GM23248 (cell line): ENCODE measurements around the gene MGAT4C. TPM values are rescaled to one million over a fixed set of nuclear protein-coding genes. Genes with fewer than 3 reads are reported as not detected.

Experiments
- DNase-seq: peaks from one replicate; pipeline ENCODE4 v3.0.0-alpha.2; 2015
- H2AFZ ChIP-seq: fragments of 200-600 bp; sonication (generic); 2 replicates; pipeline ENCODE4 v1.6.1; 2016; ENCODE audit warnings: antibody characterized with exemption
- H3F3A ChIP-seq: fragments of 200-600 bp; sonication (generic); 2 replicates; pipeline ENCODE4 v1.6.1; 2016; ENCODE audit warnings: mild to moderate bottlenecking, antibody characterized with exemption, mixed run types; ENCODE audit not compliant: insufficient read depth
- H3K27ac ChIP-seq: fragments of 200-600 bp; sonication (generic); 2 replicates; pipeline ENCODE4 v1.5.1; 2016; ENCODE audit warnings: mild to moderate bottlenecking
- H3K27me3 ChIP-seq: fragments of 200-600 bp; sonication (generic); replicated peaks from 2 replicates; pipeline ENCODE4 v1.6.1; 2016; ENCODE audit warnings: mild to moderate bottlenecking; ENCODE audit not compliant: insufficient read depth
- H3K36me3 ChIP-seq: fragments of 200-600 bp; sonication (generic); 2 replicates; pipeline ENCODE4 v1.6.1; 2016; ENCODE audit warnings: low read depth, mild to moderate bottlenecking
- H3K4me1 ChIP-seq: fragments of 200-600 bp; sonication (generic); 2 replicates; pipeline ENCODE4 v1.6.1; 2016; ENCODE audit warnings: mild to moderate bottlenecking; ENCODE audit not compliant: insufficient read depth
- H3K4me2 ChIP-seq: fragments of 200-600 bp; sonication (generic); one replicate; pipeline ENCODE4 v1.6.1; 2016; ENCODE audit warnings: mild to moderate bottlenecking; ENCODE audit not compliant: unreplicated experiment
- H3K4me3 ChIP-seq: fragments of 200-600 bp; sonication (generic); 2 replicates; pipeline ENCODE4 v1.5.1; 2016; ENCODE audit warnings: mild to moderate bottlenecking
- H3K79me2 ChIP-seq: fragments of 200-600 bp; sonication (generic); 2 replicates; pipeline ENCODE4 v1.6.1; 2016; ENCODE audit warnings: mild to moderate bottlenecking; ENCODE audit not compliant: insufficient read depth
- H3K9ac ChIP-seq: fragments of 200-600 bp; sonication (generic); 2 replicates; pipeline ENCODE4 v1.6.1; 2016; ENCODE audit warnings: mild to moderate bottlenecking
- H3K9me2 ChIP-seq: fragments of 200-600 bp; sonication (generic); 2 replicates; pipeline ENCODE4 v1.6.1; 2016; ENCODE audit warnings: mixed run types, mild to moderate bottlenecking, moderate library complexity; ENCODE audit not compliant: insufficient read depth
- H3K9me3 ChIP-seq: fragments of 200-600 bp; sonication (generic); one replicate; pipeline ENCODE4 v1.6.1; 2017; ENCODE audit warnings: low read depth
- H4K20me1 ChIP-seq: fragments of 200-600 bp; sonication (generic); 2 replicates; pipeline ENCODE4 v1.6.0; 2016; ENCODE audit not compliant: insufficient read depth
- EZH2 ChIP-seq: fragments of 200-600 bp; sonication (generic); IDR thresholded peaks from 2 replicates; pipeline ENCODE4 v1.6.1; 2018; ENCODE audit warnings: antibody characterized with exemption, mild to moderate bottlenecking; ENCODE audit not compliant: insufficient read depth, poor library complexity, severe bottlenecking
- EZH2phosphoT487 ChIP-seq: fragments of 200-600 bp; sonication (generic); IDR thresholded peaks from 2 replicates; pipeline ENCODE4 v1.6.1; 2018; ENCODE audit warnings: antibody characterized with exemption, moderate library complexity, mild to moderate bottlenecking, low read depth; ENCODE audit not compliant: insufficient read depth
- WGBS, 2 experiments: methylation state at CpG; one replicate each; pipeline ENCODE4 v1.1.6; 2015 to 2017; ENCODE audit warnings: low lambda C conversion rate in 2 of 2, low coverage in 1 of 2; ENCODE audit errors: missing lambda C conversion rate in 2 of 2; 5-methylcytosine and 5-hydroxymethylcytosine counted together
- in situ Hi-C: fragments of 300-500 bp; cut with MboI; formaldehyde crosslinking; loops from 2 replicates; pipeline ENCODE4 v1.15.0; 2020
- polyA plus RNA-seq: library from polyadenylated mRNA; unstranded; fragments of >200 nt; fragmentation: Nextera tagmentation; extraction: Ambion mirVana; gene quantifications from 2 replicates; pipeline ENCODE4 v1.2.1, GENCODE V29; 2016
- total RNA-seq: library from RNA; depleted of rRNA; stranded (reverse); fragments of >200 nt; shearing (Covaris generic); gene quantifications from 2 replicates; pipeline ENCODE4 v1.2.3, GENCODE V29; 2014

MGAT4C gene
- total and polyA plus RNA-seq, 2 experiments from 2014 or later: not detected

GRCh38 chr12:86050010-86050409 lies 206.2 kb downstream of the MGAT4C start:
- Histone ChIP-seq H3K9ac (no peak overlapping the region), H3K4me1 (no peaks in the 10 kb centered on the region), H3K9me2 (no peaks in the 10 kb centered on the region), H3K27me3 (no peaks in the 10 kb centered on the region), H3K4me3 (no peak overlapping the region), H4K20me1 (no peaks in the 10 kb centered on the region), H3K4me2 (no peak overlapping the region), H2AFZ (no peak overlapping the region), H3K36me3 (no peaks in the 10 kb centered on the region), H3K27ac (no peak overlapping the region), H3F3A (no peaks in the 10 kb centered on the region), H3K9me3 (no peaks in the 10 kb centered on the region), H3K79me2 (no peaks in the 10 kb centered on the region)
- TF ChIP-seq EZH2: no peak
- WGBS, 2 experiments: 20 to 21% methylated on average over 3 of the region's 3 CpGs
- no peak for DNase-seq
- in situ Hi-C loops: no loop called here

GRCh38 chr12:86044396-86044795 lies 211.8 kb downstream of the MGAT4C start:
- H3K4me3 ChIP-seq: no peak overlapping the region
- no peaks in the 10 kb centered on the region for H3K79me2 ChIP-seq
- DNase-seq: no peak
- in situ Hi-C loops: no loop called here
- H3K27me3 ChIP-seq: no peaks in the 10 kb centered on the region
- no peak overlapping the region for H3K9ac ChIP-seq
- WGBS, 2 experiments: 26 to 37% methylated on average over 5 of the region's 5 CpGs
- no peaks in the 10 kb centered on the region for H3K9me3 ChIP-seq
- no peaks in the 10 kb centered on the region for H3K9me2 ChIP-seq
- H2AFZ ChIP-seq: no peak overlapping the region
- no peak overlapping the region for H3K4me2 ChIP-seq
- H4K20me1 ChIP-seq: no peaks in the 10 kb centered on the region
- H3K27ac ChIP-seq: no peak overlapping the region
- H3F3A ChIP-seq: no peaks in the 10 kb centered on the region
- no peaks in the 10 kb centered on the region for H3K36me3 ChIP-seq
- H3K4me1 ChIP-seq: no peaks in the 10 kb centered on the region
- no peak for TF ChIP-seq EZH2phosphoT487
- no peak for TF ChIP-seq EZH2

- no peaks in the 10 kb centered on the region for H3F3A ChIP-seq
- H3K36me3 ChIP-seq: no peaks in the 10 kb centered on the region
- H3K9ac ChIP-seq: no peak overlapping the region
- no peaks in the 10 kb centered on the region for H3K9me3 ChIP-seq
- no peak overlapping the region for H3K4me2 ChIP-seq
- TF ChIP-seq EZH2phosphoT487 (no peak), EZH2 (no peak)
- in situ Hi-C loops: no loop called here
- H3K9me2 ChIP-seq: no peaks in the 10 kb centered on the region
- H2AFZ ChIP-seq: no peak overlapping the region
- H3K4me3 ChIP-seq: no peak overlapping the region
- H4K20me1 ChIP-seq: no peaks in the 10 kb centered on the region
- H3K27ac ChIP-seq: no peak overlapping the region
- WGBS, 2 experiments: 13 to 21% methylated on average over 3 of the region's 3 CpGs
- H3K4me1 ChIP-seq: no peaks in the 10 kb centered on the region
- DNase-seq: no peak
- H3K27me3 ChIP-seq: no peaks in the 10 kb centered on the region
- H3K79me2 ChIP-seq: no peaks in the 10 kb centered on the region
Measured at GRCh38 chr12:86042062-86042461, 214.1 kb downstream of the MGAT4C start.

- 13% methylated on average over 3 of the region's 3 CpGs for WGBS, 2 experiments
- H2AFZ ChIP-seq: no peak overlapping the region
- no peaks in the 10 kb centered on the region for H4K20me1 ChIP-seq
- in situ Hi-C loops: no loop called here
- no peaks in the 10 kb centered on the region for H3K36me3 ChIP-seq
- no peaks in the 10 kb centered on the region for H3K4me1 ChIP-seq
- no peak overlapping the region for H3K4me3 ChIP-seq
- no peaks in the 10 kb centered on the region for H3K9me3 ChIP-seq
- no peak overlapping the region for H3K4me2 ChIP-seq
- no peak overlapping the region for H3K9ac ChIP-seq
- no peaks in the 10 kb centered on the region for H3F3A ChIP-seq
- H3K27ac ChIP-seq: no peak overlapping the region
- TF ChIP-seq EZH2 (no peak), EZH2phosphoT487 (no peak)
- no peaks in the 10 kb centered on the region for H3K27me3 ChIP-seq
- no peak for DNase-seq
- H3K79me2 ChIP-seq: no peaks in the 10 kb centered on the region
- no peaks in the 10 kb centered on the region for H3K9me2 ChIP-seq
Measured at GRCh38 chr12:86018361-86018760, 237.8 kb downstream of the MGAT4C start.

GRCh38 chr12:86015026-86015425 lies 241.2 kb downstream of the MGAT4C start:
- TF ChIP-seq EZH2phosphoT487: no peak
- no peak for TF ChIP-seq EZH2
- H3K27ac ChIP-seq: no peak overlapping the region
- no peak overlapping the region for H3K4me3 ChIP-seq
- H3K4me2 ChIP-seq: no peak overlapping the region
- H3K79me2 ChIP-seq: no peaks in the 10 kb centered on the region
- no peaks in the 10 kb centered on the region for H3K36me3 ChIP-seq
- no peaks in the 10 kb centered on the region for H3K4me1 ChIP-seq
- WGBS, 2 experiments: 26% methylated on average over 5 of the region's 5 CpGs
- no peaks in the 10 kb centered on the region for H3K9me3 ChIP-seq
- H3K27me3 ChIP-seq: no peaks in the 10 kb centered on the region
- no peaks in the 10 kb centered on the region for H3F3A ChIP-seq
- no peak overlapping the region for H3K9ac ChIP-seq
- in situ Hi-C loops: no loop called here
- H3K9me2 ChIP-seq: no peaks in the 10 kb centered on the region
- no peak overlapping the region for H2AFZ ChIP-seq
- H4K20me1 ChIP-seq: no peaks in the 10 kb centered on the region
- no peak for DNase-seq
